GF-D8 (cell line): Measurements from ENCODE around the gene MOGAT1.
A peak's percentile ranks its signal among the peaks of the same experiment; 100 is the strongest.
"Not testable (repeated sequence)": the region's sequence is repeated elsewhere in the genome, so short reads cannot be mapped to it uniquely, and the experiment has no call there.

Experiments used
- DNase-seq: peaks from one replicate; lab custom pipeline; 2025; lab: John Stamatoyannopoulos, UW

The MOGAT1 gene

GRCh38 chr2:222743251-222743812, 71.9 kb downstream of the MOGAT1 start:
- no peak for DNase-seq

GRCh38 chr2:222745836-222746559, 74.5 kb downstream of the MOGAT1 start:
- no peak for DNase-seq

- no peak for DNase-seq
These were observed 76.2 kb downstream of the MOGAT1 start for GRCh38 chr2:222747526-222748160.

- DNase-seq = no peak
These were observed 79.1 kb downstream of the MOGAT1 start for GRCh38 chr2:222750533-222750932.

- DNase-seq = peak; percentile 36
These were observed 79.8 kb downstream of the MOGAT1 start for GRCh38 chr2:222751238-222751637.

- no peak for DNase-seq
These were observed 80.6 kb downstream of the MOGAT1 start for GRCh38 chr2:222751821-222752719.

GRCh38 chr2:222752746-222753145, 81.3 kb downstream of the MOGAT1 start:
- no peak for DNase-seq

- DNase-seq = no peak
These were observed 81.9 kb downstream of the MOGAT1 start for GRCh38 chr2:222753251-222753824.

GRCh38 chr2:222754324-222754930, 83.0 kb downstream of the MOGAT1 start:
- no peak for DNase-seq

GRCh38 chr2:222755593-222755992, 84.1 kb downstream of the MOGAT1 start:
- not testable (repeated sequence) for DNase-seq

- no peak for DNase-seq
These were observed 84.9 kb downstream of the MOGAT1 start for GRCh38 chr2:222756362-222756831.

- DNase-seq = no peak
These were observed 85.6 kb downstream of the MOGAT1 start for GRCh38 chr2:222756951-222757650.
